GM06990 (cell line): ENCODE results near the gene GRIK3.

ENCODE experiments used
- DNase-seq: peaks from one replicate; pipeline ENCODE4 v3.0.0-alpha.2; 2011; ENCODE audit not compliant: insufficient read length; ENCODE audit errors: extremely low read depth
- H3K27me3 ChIP-seq: replicated peaks from 2 replicates; pipeline ENCODE4 v1.6.0; 2011; ENCODE audit warnings: low read length; ENCODE audit not compliant: control insufficient read depth, insufficient read depth
- H3K36me3 ChIP-seq: 2 replicates; pipeline ENCODE4 v1.5.1; 2011; ENCODE audit warnings: low read length; ENCODE audit not compliant: control insufficient read depth, insufficient read depth
- H3K4me3 ChIP-seq: replicated peaks from 2 replicates; pipeline ENCODE4 v1.5.1; 2011; ENCODE audit warnings: low read depth, mild to moderate bottlenecking, control low read depth, low read length
- CTCF ChIP-seq: IDR thresholded peaks from 2 replicates; pipeline ENCODE4 v1.5.1; 2011; ENCODE audit warnings: low read length, control low read depth, mild to moderate bottlenecking, inconsistent platforms; ENCODE audit not compliant: insufficient read depth, poor library complexity, severe bottlenecking

Gene GRIK3

GRCh38 chr1:36950604-36951291 is 83.6 kb downstream of the GRIK3 start:
- TF ChIP-seq CTCF = no peak
- Histone ChIP-seq H3K27me3 (no peaks in the 10 kb centered on the region; the same call in 1 of the 2 replicates), H3K4me3 (no peak overlapping the region), H3K36me3 (no peaks in the 10 kb centered on the region)
- no peak for DNase-seq

GRCh38 chr1:36948606-36949005 is 85.7 kb downstream of the GRIK3 start:
- no peak for DNase-seq
- Histone ChIP-seq H3K4me3 (no peak overlapping the region), H3K36me3 (no peaks in the 10 kb centered on the region), H3K27me3 (no peaks in the 10 kb centered on the region; the same call in 1 of the 2 replicates)
- no peak for TF ChIP-seq CTCF

- DNase-seq = no peak
- Histone ChIP-seq H3K27me3 (no peaks in the 10 kb centered on the region; the same call in 1 of the 2 replicates), H3K36me3 (no peaks in the 10 kb centered on the region), H3K4me3 (no peak overlapping the region)
- no peak for TF ChIP-seq CTCF
Measured at GRCh38 chr1:36948147-36948546, 86.2 kb downstream of the GRIK3 start.

GRCh38 chr1:36947384-36947783 is 86.9 kb downstream of the GRIK3 start:
- no peaks in the 10 kb centered on the region for H3K36me3 ChIP-seq
- no peak for TF ChIP-seq CTCF
- H3K27me3 ChIP-seq = no peaks in the 10 kb centered on the region
- H3K4me3 ChIP-seq = no peak overlapping the region
- DNase-seq = no peak

GRCh38 chr1:36944883-36945282 is 89.4 kb downstream of the GRIK3 start:
- H3K27me3 ChIP-seq = no peaks in the 10 kb centered on the region
- no peaks in the 10 kb centered on the region for H3K36me3 ChIP-seq
- H3K4me3 ChIP-seq = no peak overlapping the region
- no peak for DNase-seq
- no peak for TF ChIP-seq CTCF

- no peaks in the 10 kb centered on the region; the same call in 1 of the 2 replicates for H3K27me3 ChIP-seq
- no peak for TF ChIP-seq CTCF
Measured at GRCh38 chr1:36942148-36942547, 92.2 kb downstream of the GRIK3 start.

More at GRCh38 chr1:36942148-36942547, 92.2 kb downstream of the GRIK3 start:
- Histone ChIP-seq H3K4me3 (no peak overlapping the region), H3K36me3 (no peaks in the 10 kb centered on the region)
- no peak for DNase-seq
